Prostate gland (tissue), 2 donors: Measurements from ENCODE around the gene ISCA1.

ENCODE experiments used
- POLR2A ChIP-seq: fragments of 450-650 bp; IDR thresholded peaks from one replicate; pipeline ENCODE4 v1.6.1; 2016; ENCODE audit warnings: antibody characterized with exemption, mild to moderate bottlenecking
- TF ChIP-seq, protein P1 (sequence below), 4 experiments: fragments of 200-600 bp in 2 of 4; fragments of 450-650 bp in 2 of 4; sonication (generic) in 2 of 4; IDR thresholded peaks; 1 replicate in 3 of 4; 2 replicates in 1 of 4; pipeline ENCODE4 v1.5.1; 2016 to 2019; ENCODE audit warnings: antibody characterized with exemption in 4 of 4, mild to moderate bottlenecking in 2 of 4, moderate library complexity in 2 of 4

GRCh38 chr9:86326536-86326935 lies 44.2 kb upstream of the ISCA1 start:
- no peak for TF ChIP-seq POLR2A
- TF ChIP-seq, protein P1, sequence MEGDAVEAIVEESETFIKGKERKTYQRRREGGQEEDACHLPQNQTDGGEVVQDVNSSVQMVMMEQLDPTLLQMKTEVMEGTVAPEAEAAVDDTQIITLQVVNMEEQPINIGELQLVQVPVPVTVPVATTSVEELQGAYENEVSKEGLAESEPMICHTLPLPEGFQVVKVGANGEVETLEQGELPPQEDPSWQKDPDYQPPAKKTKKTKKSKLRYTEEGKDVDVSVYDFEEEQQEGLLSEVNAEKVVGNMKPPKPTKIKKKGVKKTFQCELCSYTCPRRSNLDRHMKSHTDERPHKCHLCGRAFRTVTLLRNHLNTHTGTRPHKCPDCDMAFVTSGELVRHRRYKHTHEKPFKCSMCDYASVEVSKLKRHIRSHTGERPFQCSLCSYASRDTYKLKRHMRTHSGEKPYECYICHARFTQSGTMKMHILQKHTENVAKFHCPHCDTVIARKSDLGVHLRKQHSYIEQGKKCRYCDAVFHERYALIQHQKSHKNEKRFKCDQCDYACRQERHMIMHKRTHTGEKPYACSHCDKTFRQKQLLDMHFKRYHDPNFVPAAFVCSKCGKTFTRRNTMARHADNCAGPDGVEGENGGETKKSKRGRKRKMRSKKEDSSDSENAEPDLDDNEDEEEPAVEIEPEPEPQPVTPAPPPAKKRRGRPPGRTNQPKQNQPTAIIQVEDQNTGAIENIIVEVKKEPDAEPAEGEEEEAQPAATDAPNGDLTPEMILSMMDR (IDR thresholded peaks at IDR 0.05) = no peak
